Keratinocyte (primary cell): ENCODE results near the gene RTN4IP1. TPM values are rescaled to one million over a fixed set of nuclear protein-coding genes. Genes with fewer than 3 reads are reported as not detected.

Experiments used
- DNase-seq: peaks from one replicate; pipeline ENCODE4 v3.0.0-alpha.2; 2011; ENCODE audit warnings: low read depth, missing footprints, low spot score
- FAIRE-seq: peaks from 2 replicates; lab custom pipeline; 2011; peaks lifted over from hg19 to GRCh38; lab: Jason Lieb, UNC
- H2AFZ ChIP-seq: 2 replicates; pipeline ENCODE4 v1.6.0; 2012; ENCODE audit warnings: low read length, control low read depth, inconsistent platforms; ENCODE audit not compliant: control insufficient read depth
- H3K27ac ChIP-seq: 2 replicates; pipeline ENCODE4 v1.5.1; 2011; ENCODE audit warnings: low read length; ENCODE audit not compliant: control insufficient read depth, insufficient read depth
- H3K27me3 ChIP-seq: 3 replicates; pipeline ENCODE4 v1.6.0; 2011; ENCODE audit warnings: low read length; ENCODE audit not compliant: control insufficient read depth, insufficient read depth; ENCODE audit errors: extremely low read depth
- H3K36me3 ChIP-seq, 2 experiments: 2 replicates in 1 of 2; 3 replicates in 1 of 2; pipeline ENCODE4 v1.5.1; 2011; ENCODE audit warnings: low read length in 2 of 2, mild to moderate bottlenecking in 1 of 2; ENCODE audit not compliant: control insufficient read depth in 2 of 2, insufficient read depth in 2 of 2; ENCODE audit errors: extremely low read depth in 1 of 2
- H3K4me1 ChIP-seq: 3 replicates; pipeline ENCODE4 v1.5.1; 2011; ENCODE audit warnings: low read length; ENCODE audit not compliant: control insufficient read depth, insufficient read depth; ENCODE audit errors: extremely low read depth
- H3K4me2 ChIP-seq: 3 replicates; pipeline ENCODE4 v1.6.0; 2011; ENCODE audit warnings: low read depth, low read length; ENCODE audit not compliant: control insufficient read depth, insufficient read depth; ENCODE audit errors: extremely low read depth
- H3K4me3 ChIP-seq, 3 experiments: fragments of 200-600 bp in 1 of 3; sonication (generic) in 1 of 3; 2 replicates in 2 of 3; 3 replicates in 1 of 3; pipeline ENCODE4 v1.5.1; 2011 to 2016; ENCODE audit warnings: low read length in 3 of 3, mild to moderate bottlenecking in 3 of 3, control low read depth in 2 of 3, inconsistent platforms in 1 of 3, low read depth in 1 of 3, mixed read lengths in 1 of 3, mixed run types in 1 of 3, moderate library complexity in 1 of 3; ENCODE audit not compliant: control insufficient read depth in 2 of 3, insufficient read depth in 2 of 3; ENCODE audit errors: extremely low read depth in 1 of 3
- H3K79me2 ChIP-seq: 2 replicates; pipeline ENCODE4 v1.6.0; 2012; ENCODE audit warnings: low read length; ENCODE audit not compliant: control insufficient read depth, insufficient read depth
- H3K9ac ChIP-seq: 3 replicates; pipeline ENCODE4 v1.6.0; 2011; ENCODE audit warnings: low read length; ENCODE audit not compliant: control insufficient read depth, insufficient read depth; ENCODE audit errors: extremely low read depth
- H3K9me1 ChIP-seq: 3 replicates; pipeline ENCODE4 v1.6.0; 2011; ENCODE audit warnings: low read length; ENCODE audit not compliant: control insufficient read depth, insufficient read depth; ENCODE audit errors: extremely low read depth
- H3K9me3 ChIP-seq: 2 replicates; pipeline ENCODE4 v1.5.1; 2012; ENCODE audit warnings: low read depth, low read length; ENCODE audit not compliant: control insufficient read depth
- H4K20me1 ChIP-seq: 3 replicates; pipeline ENCODE4 v1.6.0; 2011; ENCODE audit warnings: low read length; ENCODE audit not compliant: control insufficient read depth, insufficient read depth; ENCODE audit errors: extremely low read depth
- CTCF ChIP-seq, 3 experiments: IDR thresholded peaks in 1 of 3; conservative IDR thresholded peaks in 1 of 3; optimal IDR thresholded peaks in 1 of 3; 2 replicates in 2 of 3; 3 replicates in 1 of 3; pipeline versions ENCODE3 to v1.5.1; 2011; ENCODE audit warnings: low read length in 3 of 3, mild to moderate bottlenecking in 3 of 3, moderate library complexity in 2 of 3, control low read depth in 1 of 3, inconsistent platforms in 1 of 3; ENCODE audit not compliant: insufficient read depth in 2 of 3; ENCODE audit errors: extremely low read depth in 1 of 3
- EZH2 ChIP-seq: IDR thresholded peaks from one replicate; pipeline ENCODE4 v1.6.1; 2012; ENCODE audit warnings: inconsistent platforms, mild to moderate bottlenecking, low read length, moderate library complexity
- dilution Hi-C: fragments of 300-500 bp; cut with MboI; formaldehyde crosslinking; loops from one replicate; pipeline ENCODE4 v1.7.0; 2020; ENCODE audit warnings: low sequenced_read_pairs; ENCODE audit not compliant: extremely low pct_ligation_motif_present
- polyA plus RNA-seq, 5 experiments: library from polyadenylated mRNA; depleted of rRNA in 3 of 5; stranded (reverse) in 3 of 5; stranded (forward) in 1 of 5; unstranded in 1 of 5; fragments of >200 nt; gene quantifications; 1 replicate in 1 of 5; 2 replicates in 3 of 5; 3 replicates in 1 of 5; pipeline versions ENCODE4 v1.2.1 to v1.2.3, GENCODE V29; 2011 to 2012; ENCODE audit warnings: missing spikeins in 2 of 5, low read depth in 1 of 5, low replicate concordance in 1 of 5

The RTN4IP1 gene
- polyA plus RNA-seq, 1 donor (not counting 4 experiments of a cell fraction or from before 2014, with no cell fraction given) = 8.0 TPM

- no peaks in the 10 kb centered on the region for H4K20me1 ChIP-seq
- TF ChIP-seq CTCF (optimal IDR thresholded peaks at IDR 0.05 in 1 of 3, IDR thresholded peaks at IDR 0.05 in 1 of 3, conservative IDR thresholded peaks at IDR 0.05 in 1 of 3; ENCODE audit: extremely low read depth in 1 of 3, insufficient read depth in 2 of 3, low read length in 3 of 3) = no peak
- no peak for TF ChIP-seq EZH2
- H3K4me2 ChIP-seq = peak overlapping the region; percentile 92
- dilution Hi-C loops = no loop called here
- DNase-seq = no peak
- no peak for FAIRE-seq
- no peak overlapping the region for H2AFZ ChIP-seq
- H3K36me3 ChIP-seq = peaks cover 3 to 14% of the 10 kb centered on the region in 2 experiments
- peaks cover 50% of the 10 kb centered on the region for H3K79me2 ChIP-seq
- H3K4me1 ChIP-seq = peaks cover 57% of the 10 kb centered on the region
- H3K9me1 ChIP-seq = no peaks in the 10 kb centered on the region
- H3K9me3 ChIP-seq = no peaks in the 10 kb centered on the region
- H3K4me3 ChIP-seq = peak overlapping the region; percentile 20 to 74 (median 64)
- no peaks in the 10 kb centered on the region for H3K27me3 ChIP-seq
- H3K27ac ChIP-seq = peak overlapping the region; percentile 99
- H3K9ac ChIP-seq = peak overlapping the region; percentile 75
Observed at GRCh38 chr6:106527117-106527516, 102.2 kb downstream of the RTN4IP1 start.

- DNase-seq (no peak), FAIRE-seq (no peak)
- Histone ChIP-seq H2AFZ (no peak overlapping the region), H3K4me3 (no peak overlapping the region), H3K9ac (peak overlapping the region; percentile 81), H4K20me1 (no peaks in the 10 kb centered on the region), H3K9me3 (no peaks in the 10 kb centered on the region), H3K9me1 (no peaks in the 10 kb centered on the region), H3K79me2 (peaks cover 58% of the 10 kb centered on the region), H3K36me3 (peaks cover 3 to 13% of the 10 kb centered on the region in 2 experiments), H3K27ac (peak overlapping the region; percentile 99), H3K4me1 (peaks cover 59% of the 10 kb centered on the region), H3K4me2 (peak overlapping the region; percentile 98), H3K27me3 (no peaks in the 10 kb centered on the region)
- TF ChIP-seq CTCF (optimal IDR thresholded peaks at IDR 0.05 in 1 of 3, IDR thresholded peaks at IDR 0.05 in 1 of 3, conservative IDR thresholded peaks at IDR 0.05 in 1 of 3; ENCODE audit: extremely low read depth in 1 of 3, insufficient read depth in 2 of 3, low read length in 3 of 3) (no peak), EZH2 (no peak)
- dilution Hi-C loops = no loop called here
Observed at GRCh38 chr6:106525882-106526275, 103.4 kb downstream of the RTN4IP1 start.
